AG09309 (cell line): ENCODE measurements around the gene SQSTM1.

ENCODE experiments used
- DNase-seq: peaks from one replicate; pipeline ENCODE4 v3.0.0-alpha.2; 2010; ENCODE audit warnings: low read depth
- H3K4me3 ChIP-seq: 2 replicates; pipeline ENCODE4 v1.5.1; 2011; ENCODE audit warnings: mild to moderate bottlenecking, low read depth, low read length, moderate library complexity; ENCODE audit not compliant: control insufficient read depth
- CTCF ChIP-seq: IDR thresholded peaks from 2 replicates; pipeline ENCODE4 v1.5.1; 2011; ENCODE audit warnings: mild to moderate bottlenecking, low read depth, low read length, inconsistent platforms; ENCODE audit not compliant: insufficient read depth, control insufficient read depth; ENCODE audit errors: missing control alignments

SQSTM1 gene

GRCh38 chr5:179821298-179822058, 773 bp downstream of the SQSTM1 start:
- no peak for TF ChIP-seq CTCF
- peak; percentile 76 for DNase-seq
- H3K4me3 ChIP-seq = peak overlapping the region; percentile 61

- no peak for TF ChIP-seq CTCF
- DNase-seq = no peak
- H3K4me3 ChIP-seq = peak overlapping the region; percentile 61
Observed at GRCh38 chr5:179822059-179822432, 1.3 kb downstream of the SQSTM1 start.

- DNase-seq = no peak
- TF ChIP-seq CTCF = no peak
- peak overlapping the region; percentile 61 for H3K4me3 ChIP-seq
Observed at GRCh38 chr5:179822444-179822990, 1.8 kb downstream of the SQSTM1 start.

- DNase-seq = no peak
- no peak overlapping the region for H3K4me3 ChIP-seq
- TF ChIP-seq CTCF = no peak
Observed at GRCh38 chr5:179823937-179824744, 3.4 kb downstream of the SQSTM1 start.

- TF ChIP-seq CTCF = no peak
- H3K4me3 ChIP-seq = no peak overlapping the region
- DNase-seq = no peak
Observed at GRCh38 chr5:179824745-179825112, 4.0 kb downstream of the SQSTM1 start.

GRCh38 chr5:179825655-179826182, 5.0 kb downstream of the SQSTM1 start:
- no peak overlapping the region for H3K4me3 ChIP-seq
- no peak for DNase-seq
- TF ChIP-seq CTCF = no peak
